K562 (cell line): ENCODE data around the gene PCF11. TPM values are rescaled to one million over a fixed set of nuclear protein-coding genes. Genes with fewer than 3 reads are reported as not detected.

Experiments used
- ATAC-seq: fragments of 200-7000 bp; cut with Tn5 transposase; 3 replicates; pipeline ENCODE4 v1.9.1; 2020; ENCODE audit warnings: moderate library complexity
- BruUV-seq: library from RNA; stranded (reverse); fragments of 400-500 nt; replicated peaks from 2 replicates; lab custom pipeline; 2021; lab: Mats Ljungman, UMichigan
- CTCF ChIA-PET: fragments of 300-600 bp; formaldehyde crosslinking; extraction: SDS; loops from one replicate; lab custom pipeline; 2021; ENCODE audit warnings: low intra/inter-chr PET ratio; lab: Yijun Ruan, JAX
- POLR2A ChIA-PET: fragments of 300-600, 350-650 bp; sonication (Branson Sonifier 250); formaldehyde crosslinking; extraction: SDS; loops from one replicate; lab custom pipeline; 2021; ENCODE audit warnings: antibody characterized with exemption, inconsistent platforms; lab: Yijun Ruan, JAX
- DNase-seq, 4 experiments: peaks; one replicate each; pipeline versions ENCODE4 v3.0.0 to v3.0.0-alpha.2; 2011 to 2018; ENCODE audit warnings: low spot score in 3 of 4, mixed read lengths in 3 of 4; ENCODE audit errors: extremely low read depth in 1 of 4
- FAIRE-seq: peaks from 2 replicates; lab custom pipeline; 2011; peaks lifted over from hg19 to GRCh38; lab: Jason Lieb, UNC
- H2AFZ ChIP-seq: 2 replicates; pipeline ENCODE4 v1.6.0; 2011; ENCODE audit warnings: low read depth, low read length, control low read depth, inconsistent platforms
- H3K27ac ChIP-seq: fragments of 200-600 bp; 3 replicates; pipeline ENCODE4 v1.8.0; 2011; ENCODE audit warnings: low read depth, mild to moderate bottlenecking, control low read depth, inconsistent platforms, low read length, moderate library complexity, mixed read lengths; ENCODE audit errors: extremely low read depth
- H3K27me3 ChIP-seq, 2 experiments: fragments of 300-600 bp in 1 of 2; 2 replicates in 1 of 2; 3 replicates in 1 of 2; pipeline versions ENCODE4 v1.6.0 to v1.8.0; 2011; ENCODE audit warnings: inconsistent platforms in 2 of 2, low read length in 2 of 2, mild to moderate bottlenecking in 1 of 2, mixed read lengths in 1 of 2, moderate library complexity in 1 of 2; ENCODE audit not compliant: control insufficient read depth in 2 of 2, insufficient read depth in 2 of 2
- H3K36me3 ChIP-seq: fragments of 300-600 bp; 3 replicates; pipeline ENCODE4 v1.8.0; 2011; ENCODE audit warnings: mild to moderate bottlenecking, low read length, inconsistent platforms; ENCODE audit not compliant: control insufficient read depth, insufficient read depth
- H3K4me1 ChIP-seq, 2 experiments: fragments of 200-600 bp in 1 of 2; replicated peaks in 1 of 2; 2 replicates in 1 of 2; 3 replicates in 1 of 2; pipeline versions ENCODE4 v1.5.1 to v1.8.0; 2011; ENCODE audit warnings: inconsistent platforms in 2 of 2, low read length in 2 of 2, mild to moderate bottlenecking in 1 of 2, mixed read lengths in 1 of 2, moderate library complexity in 1 of 2; ENCODE audit not compliant: control insufficient read depth in 2 of 2, insufficient read depth in 2 of 2
- H3K4me2 ChIP-seq: 2 replicates; pipeline ENCODE4 v1.6.1; 2011; ENCODE audit warnings: low read length, control low read depth, inconsistent platforms, mixed read lengths; ENCODE audit not compliant: insufficient read depth
- H3K4me3 ChIP-seq: fragments of 200-600 bp; sonication (generic), shearing (Covaris generic); 2 replicates; pipeline ENCODE4 v1.5.1; 2016; ENCODE audit warnings: control low read depth, inconsistent platforms
- H3K79me2 ChIP-seq: fragments of 200-600 bp; 3 replicates; pipeline ENCODE4 v1.8.0; 2011; ENCODE audit warnings: low read length, inconsistent platforms; ENCODE audit not compliant: control insufficient read depth, insufficient read depth
- H3K9ac ChIP-seq, 2 experiments: 2 replicates each; pipeline versions ENCODE4 v1.6.0 to v1.6.1; 2011; ENCODE audit warnings: low read depth in 2 of 2, low read length in 2 of 2, control low read depth in 1 of 2, inconsistent platforms in 1 of 2, mild to moderate bottlenecking in 1 of 2, mixed read lengths in 1 of 2; ENCODE audit not compliant: insufficient read depth in 1 of 2
- H3K9me1 ChIP-seq: one replicate; pipeline ENCODE4 v1.6.0; 2011; ENCODE audit warnings: inconsistent platforms, mild to moderate bottlenecking, low read length, moderate library complexity; ENCODE audit not compliant: control insufficient read depth, insufficient read depth
- H3K9me3 ChIP-seq: replicated peaks from 2 replicates; pipeline ENCODE4 v1.5.1; 2011; ENCODE audit warnings: low read depth, low read length, inconsistent platforms; ENCODE audit not compliant: control insufficient read depth, insufficient read depth
- H4K20me1 ChIP-seq: replicated peaks from 2 replicates; pipeline ENCODE4 v1.6.1; 2011; ENCODE audit warnings: low read length, inconsistent platforms, mixed read lengths; ENCODE audit not compliant: control insufficient read depth, insufficient read depth
- ATF1 ChIP-seq, 2 experiments: fragments of 450-650 bp in 1 of 2; IDR thresholded peaks; 2 replicates each; pipeline ENCODE4 v1.6.1; 2016; ENCODE audit warnings: missing compliant biosample characterization in 1 of 2, missing genetic modification characterization in 1 of 2
- DEAF1 ChIP-seq: fragments of 450-650 bp; formaldehyde crosslinking; IDR thresholded peaks from 2 replicates; pipeline ENCODE4 v1.4.0; 2020; ENCODE audit warnings: mild to moderate bottlenecking, moderate library complexity
- ELF1 ChIP-seq: fragments of 200-800 bp; sonication (Bioruptor generic); IDR thresholded peaks from 2 replicates; pipeline ENCODE4 v1.6.1; 2016; ENCODE audit warnings: missing genetic modification characterization, missing compliant biosample characterization
- GTF2B ChIP-seq: IDR thresholded peaks from 2 replicates; pipeline ENCODE4 v1.6.1; 2011; ENCODE audit not compliant: insufficient read length; ENCODE audit errors: extremely low read depth
- KLF10 ChIP-seq: fragments of 250-450 bp; sonication (Bioruptor Pico); IDR thresholded peaks from 2 replicates; pipeline ENCODE4 v1.6.1; 2021; ENCODE audit warnings: matching md5 sums
- NCOR1 ChIP-seq: fragments of 450-650 bp; IDR thresholded peaks from 2 replicates; pipeline ENCODE4 v1.6.1; 2016; ENCODE audit warnings: mild to moderate bottlenecking, moderate library complexity
- RBM25 ChIP-seq: fragments of 200-400 bp; formaldehyde crosslinking; IDR thresholded peaks from 2 replicates; pipeline ENCODE4 v1.6.1; 2018; ENCODE audit warnings: low read length, low read depth, moderate library complexity; ENCODE audit not compliant: severe bottlenecking
- SNAPC5 ChIP-seq: fragments of 250-450 bp; sonication (Bioruptor Pico); IDR thresholded peaks from 2 replicates; pipeline ENCODE4 v1.8.0; 2021; ENCODE audit warnings: moderate library complexity, mild to moderate bottlenecking, inconsistent platforms
- TFE3 ChIP-seq: fragments of 450-650 bp; formaldehyde crosslinking; IDR thresholded peaks from 2 replicates; pipeline ENCODE4 v1.4.0; 2020; ENCODE audit warnings: mild to moderate bottlenecking, mixed read lengths
- TSHZ1 ChIP-seq: fragments of 250-450 bp; sonication (Bioruptor Pico); IDR thresholded peaks from 2 replicates; pipeline ENCODE4 v1.4.0; 2020; ENCODE audit warnings: mild to moderate bottlenecking, moderate library complexity
- ZNF175 ChIP-seq: fragments of 200-800 bp; sonication (Bioruptor generic); IDR thresholded peaks from 2 replicates; pipeline ENCODE4 v1.6.1; 2016; ENCODE audit warnings: low read depth, mild to moderate bottlenecking, missing genetic modification characterization, missing compliant biosample characterization
- ZNF277 ChIP-seq: fragments of 250-450 bp; sonication (Bioruptor Pico); IDR thresholded peaks from 2 replicates; pipeline ENCODE4 v1.8.0; 2022; ENCODE audit warnings: inconsistent platforms, mild to moderate bottlenecking, moderate library complexity, borderline replicate concordance
- ZNF699 ChIP-seq: fragments of 250-450 bp; sonication (Bioruptor Pico); IDR thresholded peaks from 2 replicates; pipeline ENCODE4 v1.8.0; 2021; ENCODE audit warnings: mild to moderate bottlenecking, moderate library complexity; ENCODE audit not compliant: insufficient replicate concordance
- WGBS: fragments of 100-300 bp; shearing (Covaris generic); methylation state at CpG from one replicate; pipeline ENCODE4 v1.1.6; 2016; ENCODE audit warnings: low coverage, mixed read lengths; ENCODE audit not compliant: insufficient coverage; ENCODE audit errors: missing lambda C conversion rate; 5-methylcytosine and 5-hydroxymethylcytosine counted together
- in situ Hi-C: fragments of 300-500 bp; cut with MboI; formaldehyde crosslinking; loops from 4 replicates; pipeline ENCODE4 v1.15.0; 2018; ENCODE audit warnings: inconsistent platforms, mixed read lengths
- intact Hi-C: fragments of 100-400 bp; cut with micrococcal nuclease; formaldehyde crosslinking; loops from 2 replicates; pipeline ENCODE4 v1.14.2; 2022
- polyA plus RNA-seq, 8 experiments: library from polyadenylated mRNA; depleted of rRNA in 4 of 8; stranded (reverse) in 5 of 8; unstranded in 3 of 8; fragments of >200 nt; fragmentation: Nextera tagmentation in 2 of 8; fragmentation: Illumina TruSeq in 1 of 8; extraction: Ambion mirVana in 2 of 8; extraction: Trizol in 1 of 8; gene quantifications; 2 replicates each; pipeline versions ENCODE4 v1.2.1 to v1.2.3, GENCODE V29; 2011 to 2014; ENCODE audit warnings: inconsistent platforms in 1 of 8, missing spikeins in 1 of 8
- total RNA-seq, 7 experiments: library from RNA; depleted of rRNA in 6 of 7; stranded (reverse); fragments of >200 nt in 6 of 7; fragmentation: Illumina TruSeq in 2 of 7; extraction: Trizol in 2 of 7; gene quantifications; 2 replicates each; pipeline versions ENCODE4 v1.2.1 to v1.2.3, GENCODE V29; 2011 to 2021; ENCODE audit warnings: low replicate concordance in 1 of 7

The PCF11 gene
- total and polyA plus RNA-seq, 9 of the 15 experiments (the other 6 are each of a cell fraction or from before 2014, with no cell fraction given): 9.3 to 91.6 (median 54.4) TPM

GRCh38 chr11:83200035-83200434 lies 43.1 kb downstream of the PCF11 start:
- no peaks in the 10 kb centered on the region for H4K20me1 ChIP-seq
- BruUV-seq: no TSS peak
- intact Hi-C loops: no loop called here
- H3K9me1 ChIP-seq: no peaks in the 10 kb centered on the region
- H3K4me1 ChIP-seq: peaks cover 0 to 4% of the 10 kb centered on the region in 2 experiments; a peak in 1 of 5 replicates
- no peaks in the 10 kb centered on the region for H3K27me3 ChIP-seq
- no peaks in the 10 kb centered on the region for H3K9me3 ChIP-seq
- ChIA-PET POLR2A (interaction anchor here (2.0 kb wide), 1 partner anchor 12 kb away, joined by 7 read pairs; no protein-coding TSS in a partner anchor), CTCF (no interaction called here)
- in situ Hi-C loops: no loop called here
- no peaks in the 10 kb centered on the region; the same call in 2 of the 3 replicates for H3K79me2 ChIP-seq
- no peak overlapping the region for H3K9ac ChIP-seq
- H3K27ac ChIP-seq: no peak overlapping the region
- 95% methylated on average over 1 of the region's 1 CpG for WGBS
- FAIRE-seq (no peak), ATAC-seq (no peak), DNase-seq (no peak)
- no peak overlapping the region for H3K4me3 ChIP-seq
- H3K36me3 ChIP-seq: peaks cover 5% of the 10 kb centered on the region; the same call in 1 of the 3 replicates
- H2AFZ ChIP-seq: no peak overlapping the region
- no peak overlapping the region for H3K4me2 ChIP-seq
- TF ChIP-seq TSHZ1 (CRISPR knock-in tag) (no peak), SNAPC5 (no peak), GTF2B (no peak), RBM25 (no peak), ELF1 (no peak), ZNF699 (no peak), KLF10 (CRISPR knock-in tag) (no peak), NCOR1 (no peak), ZNF277 (no peak), DEAF1 (CRISPR knock-in tag) (no peak), TFE3 (CRISPR knock-in tag) (no peak), ATF1 (CRISPR knock-in tag; IDR thresholded peaks at IDR 0.05) (no peak), ATF1 (tag; IDR thresholded peaks at IDR 0.05) (no peak), ZNF175 (CRISPR knock-in tag) (no peak)
